Cardiac muscle cell (in vitro differentiated cells and primary cell): ENCODE measurements around the gene SP100. TPM values are rescaled to one million over a fixed set of nuclear protein-coding genes. Genes with fewer than 3 reads are reported as not detected.
A peak's percentile ranks its signal among the peaks of the same experiment; 100 is the strongest.

Source experiments
- DNase-seq, 2 donors: peaks; one replicate each; pipeline versions ENCODE4 v3.0.0 to v3.0.0-alpha.2; 2010 to 2017; ENCODE audit warnings: low read depth in 1 of 2, low spot score in 1 of 2
- H3K27ac ChIP-seq: fragments of 200-600 bp; sonication (generic); 2 replicates; pipeline ENCODE4 v1.5.1; 2016
- H3K27me3 ChIP-seq: fragments of 200-600 bp; sonication (generic); 2 replicates; pipeline ENCODE4 v1.6.0; 2016; ENCODE audit warnings: control low read depth
- H3K36me3 ChIP-seq: fragments of 200-600 bp; sonication (generic); 2 replicates; pipeline ENCODE4 v1.5.1; 2016; ENCODE audit warnings: control low read depth
- H3K4me1 ChIP-seq: fragments of 200-600 bp; sonication (generic); 2 replicates; pipeline ENCODE4 v1.8.1; 2017; ENCODE audit warnings: low read depth, mild to moderate bottlenecking, mixed run types
- H3K4me3 ChIP-seq: fragments of 200-600 bp; sonication (generic); 2 replicates; pipeline ENCODE4 v1.5.1; 2016; ENCODE audit warnings: mild to moderate bottlenecking
- H3K9me3 ChIP-seq: fragments of 200-600 bp; sonication (generic); 2 replicates; pipeline ENCODE4 v1.5.1; 2017; ENCODE audit warnings: low read depth, mild to moderate bottlenecking, control low read depth
- polyA plus RNA-seq: library from polyadenylated mRNA; unstranded; fragments of >200 nt; fragmentation: Nextera tagmentation; extraction: Ambion mirVana; gene quantifications from 2 replicates; pipeline ENCODE4 v1.2.1, GENCODE V29; 2016
- total RNA-seq: library from RNA; depleted of rRNA; stranded (reverse); fragments of >200 nt; gene quantifications from 2 replicates; pipeline ENCODE4 v1.2.3, GENCODE V29; 2016
- TF ChIP-seq, protein P1 (sequence below): IDR thresholded peaks from 2 replicates; pipeline ENCODE4 v1.5.1; 2012; ENCODE audit warnings: low read depth, mild to moderate bottlenecking, low read length

The SP100 gene
- total and polyA plus RNA-seq, 2 experiments from 2014 or later, result 2.0 TPM; not detected in 1

DNA sequence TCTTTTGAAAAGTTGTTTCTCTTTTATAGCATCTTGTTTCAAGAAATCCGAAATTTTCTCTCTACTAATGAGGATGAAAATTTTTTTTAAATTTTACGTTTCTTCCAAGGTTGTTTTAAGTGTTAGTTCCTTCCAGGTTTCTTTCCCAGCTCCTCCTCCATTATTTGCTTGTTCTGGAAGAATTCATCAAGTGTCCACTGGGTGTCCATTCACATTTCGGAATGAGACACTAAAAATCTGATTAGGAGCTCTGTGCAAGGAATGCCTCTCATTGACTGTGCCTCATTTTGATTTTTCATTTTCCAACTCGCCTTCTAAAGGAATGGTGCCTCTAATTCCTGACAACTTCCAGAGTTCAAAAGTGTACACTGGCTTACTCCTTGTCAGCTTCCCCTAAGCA is 6.1 kb downstream of the SP100 start:
- H3K36me3 ChIP-seq, result no peaks in the 10 kb centered on the region
- H3K27me3 ChIP-seq, result peaks cover 4% of the 10 kb centered on the region
- TF ChIP-seq, protein P1, sequence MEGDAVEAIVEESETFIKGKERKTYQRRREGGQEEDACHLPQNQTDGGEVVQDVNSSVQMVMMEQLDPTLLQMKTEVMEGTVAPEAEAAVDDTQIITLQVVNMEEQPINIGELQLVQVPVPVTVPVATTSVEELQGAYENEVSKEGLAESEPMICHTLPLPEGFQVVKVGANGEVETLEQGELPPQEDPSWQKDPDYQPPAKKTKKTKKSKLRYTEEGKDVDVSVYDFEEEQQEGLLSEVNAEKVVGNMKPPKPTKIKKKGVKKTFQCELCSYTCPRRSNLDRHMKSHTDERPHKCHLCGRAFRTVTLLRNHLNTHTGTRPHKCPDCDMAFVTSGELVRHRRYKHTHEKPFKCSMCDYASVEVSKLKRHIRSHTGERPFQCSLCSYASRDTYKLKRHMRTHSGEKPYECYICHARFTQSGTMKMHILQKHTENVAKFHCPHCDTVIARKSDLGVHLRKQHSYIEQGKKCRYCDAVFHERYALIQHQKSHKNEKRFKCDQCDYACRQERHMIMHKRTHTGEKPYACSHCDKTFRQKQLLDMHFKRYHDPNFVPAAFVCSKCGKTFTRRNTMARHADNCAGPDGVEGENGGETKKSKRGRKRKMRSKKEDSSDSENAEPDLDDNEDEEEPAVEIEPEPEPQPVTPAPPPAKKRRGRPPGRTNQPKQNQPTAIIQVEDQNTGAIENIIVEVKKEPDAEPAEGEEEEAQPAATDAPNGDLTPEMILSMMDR, result peak; percentile 15
- no peaks in the 10 kb centered on the region for H3K4me1 ChIP-seq
- H3K9me3 ChIP-seq, result no peaks in the 10 kb centered on the region
- no peak overlapping the region for H3K27ac ChIP-seq
- DNase-seq, result peak in 1 of 2 donors; percentile 7
- H3K4me3 ChIP-seq, result no peak overlapping the region

DNA sequence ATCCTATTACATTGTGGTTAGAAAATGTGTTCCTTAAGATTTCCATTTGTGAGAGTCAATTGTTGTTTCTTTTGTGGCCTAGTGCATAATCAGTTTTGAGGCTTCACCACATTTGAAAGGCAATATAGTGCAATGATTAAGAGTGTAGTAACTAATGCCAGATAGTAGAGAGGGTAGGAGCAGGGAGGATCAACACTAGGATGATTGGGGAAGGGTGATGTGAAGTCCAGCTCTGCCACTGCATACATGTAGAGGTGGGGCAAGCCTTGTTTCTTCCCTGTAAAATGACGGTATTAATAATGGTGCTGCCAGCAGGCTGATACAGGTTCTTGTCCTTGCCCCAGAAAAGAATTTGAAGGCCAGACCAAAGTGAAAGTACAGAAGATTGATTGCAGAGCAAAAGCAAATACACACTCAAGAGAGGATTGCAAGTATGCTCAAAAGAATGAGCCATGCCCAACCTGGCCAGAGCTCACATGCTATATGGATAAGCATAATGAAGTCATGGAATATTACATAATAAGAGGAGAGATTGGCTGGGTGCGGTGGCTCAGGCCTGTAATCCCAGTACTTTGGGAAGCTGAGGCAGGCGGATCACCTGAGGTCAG is 8.0 kb downstream of the SP100 start:
- TF ChIP-seq, protein P1, result no peak
- H3K27ac ChIP-seq, result no peak overlapping the region
- no peak overlapping the region for H3K4me3 ChIP-seq
- H3K4me1 ChIP-seq, result no peaks in the 10 kb centered on the region
- H3K27me3 ChIP-seq, result peaks cover 4% of the 10 kb centered on the region
- no peaks in the 10 kb centered on the region for H3K9me3 ChIP-seq
- H3K36me3 ChIP-seq, result no peaks in the 10 kb centered on the region
- DNase-seq, result peak in 1 of 2 donors; percentile 38

DNA sequence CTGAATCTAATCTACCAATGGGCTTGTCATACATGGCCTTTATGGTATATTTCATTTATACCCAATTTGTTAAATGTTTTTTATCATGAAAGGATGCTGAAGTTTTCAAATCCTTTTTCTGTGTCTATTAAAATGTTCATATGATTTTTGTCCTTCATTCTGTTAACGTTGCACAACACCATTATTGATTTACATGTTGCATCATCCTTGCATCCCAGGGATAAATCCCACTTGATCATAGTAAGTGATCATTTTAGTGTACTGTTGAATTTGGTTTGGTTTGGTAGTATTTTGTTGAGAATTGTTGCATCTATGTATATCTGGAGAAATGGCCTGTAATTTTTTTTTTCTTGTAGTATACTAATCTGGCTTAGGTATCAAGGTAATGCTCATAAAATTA is 9.4 kb downstream of the SP100 start:
- no peak overlapping the region for H3K27ac ChIP-seq
- no peaks in the 10 kb centered on the region for H3K9me3 ChIP-seq
- TF ChIP-seq, protein P1, result no peak
- H3K36me3 ChIP-seq, result no peaks in the 10 kb centered on the region
- no peaks in the 10 kb centered on the region for H3K4me1 ChIP-seq
- no peak overlapping the region for H3K4me3 ChIP-seq
- no peaks in the 10 kb centered on the region for H3K27me3 ChIP-seq
- no peak for DNase-seq

DNA sequence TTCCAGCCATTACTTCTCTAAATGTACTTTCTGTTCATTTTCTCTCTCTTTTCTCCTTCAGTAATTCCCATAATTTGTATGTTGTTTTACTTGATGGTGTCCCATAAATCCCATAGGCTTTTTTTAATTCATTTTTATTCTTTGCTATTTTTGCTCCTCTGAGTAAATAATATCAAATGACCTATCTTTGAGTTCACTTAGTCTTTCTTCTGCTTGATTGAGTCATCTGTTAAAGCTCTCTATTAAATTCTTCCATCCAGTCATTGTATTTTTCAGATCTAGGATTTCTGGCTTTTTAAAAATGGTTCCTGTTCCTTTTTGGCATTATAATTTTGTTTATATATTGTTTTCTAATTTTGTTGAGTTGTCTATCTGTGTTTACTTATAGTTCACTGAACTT is 13.5 kb downstream of the SP100 start:
- H3K4me3 ChIP-seq, result no peak overlapping the region
- no peaks in the 10 kb centered on the region for H3K4me1 ChIP-seq
- no peak for DNase-seq
- no peak overlapping the region for H3K27ac ChIP-seq
- H3K9me3 ChIP-seq, result no peaks in the 10 kb centered on the region
- H3K27me3 ChIP-seq, result no peaks in the 10 kb centered on the region
- TF ChIP-seq, protein P1, result no peak
- no peaks in the 10 kb centered on the region for H3K36me3 ChIP-seq

DNA sequence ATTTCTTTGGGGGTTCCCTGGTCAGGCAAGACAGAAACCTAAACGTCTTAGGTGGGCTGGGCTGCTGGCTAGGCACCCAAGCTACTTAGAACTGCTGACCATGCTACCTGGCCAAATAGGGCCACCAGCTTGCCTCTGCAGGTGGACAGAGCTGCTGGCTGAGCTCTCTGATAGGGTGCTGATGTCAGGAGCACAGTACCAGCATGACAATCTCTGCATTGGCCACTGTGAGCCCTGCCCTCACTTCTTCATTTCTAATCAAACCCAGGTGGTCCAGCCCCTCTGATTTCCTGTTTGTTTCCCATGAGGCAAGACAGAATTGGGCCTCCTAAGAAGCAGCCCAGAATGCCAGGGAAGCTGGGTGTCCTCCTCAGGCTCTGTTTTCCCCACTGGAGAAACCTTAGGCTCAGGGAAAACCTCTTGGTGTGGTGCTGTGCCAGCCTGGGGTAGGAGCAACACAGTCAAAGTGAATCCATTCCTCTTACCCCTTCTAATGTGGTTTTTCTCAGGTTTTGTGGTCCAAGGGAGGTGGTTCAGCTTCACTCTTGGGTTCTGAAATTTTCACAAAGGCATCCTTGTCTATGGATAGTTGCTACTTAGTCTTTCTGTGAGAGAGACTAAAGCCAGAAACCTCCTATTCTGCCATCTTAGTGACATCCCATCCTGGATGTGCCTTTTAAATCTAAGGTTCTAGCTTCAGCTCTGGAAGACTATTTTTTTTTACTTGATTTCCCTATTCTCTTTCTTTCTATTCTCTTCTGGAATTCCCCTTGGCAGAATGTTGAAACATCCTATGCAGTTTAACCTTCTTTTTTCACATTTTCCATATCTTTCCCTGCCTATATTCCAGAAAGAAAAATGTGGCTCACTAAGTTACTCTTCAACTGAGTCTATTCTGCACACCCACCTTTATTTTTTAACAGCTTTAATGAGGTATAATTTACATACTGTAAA is 15.2 kb downstream of the SP100 start:
- no peaks in the 10 kb centered on the region for H3K4me1 ChIP-seq
- no peaks in the 10 kb centered on the region for H3K27me3 ChIP-seq
- H3K27ac ChIP-seq, result no peak overlapping the region
- H3K36me3 ChIP-seq, result no peaks in the 10 kb centered on the region
- TF ChIP-seq, protein P1, result no peak
- H3K9me3 ChIP-seq, result no peaks in the 10 kb centered on the region
- H3K4me3 ChIP-seq, result no peak overlapping the region
- peak in 1 of 2 donors; percentile 6 for DNase-seq
